Activated CD4-positive, alpha-beta T cell treated with anti-CD3 and anti-CD28 coated beads, Interleukin-2, Interleukin-4, amounts not matched to agents 100 ng/mL and 50 ng/mL, durations not matched to agents 16 hours and 8 hours (primary cell): Measurements from ENCODE around the gene U2SURP.
"Not testable (repeated sequence)": the region's sequence is repeated elsewhere in the genome, so short reads cannot be mapped to it uniquely, and the experiment has no call there.

Source experiments
- DNase-seq: peaks from one replicate; pipeline ENCODE4 v3.0.0-alpha.2; 2020; ENCODE audit warnings: low spot score

The U2SURP gene

GRCh38 chr3:142976621-142977398, 24.6 kb upstream of the U2SURP start:
- DNase-seq, result no peak

GRCh38 chr3:142977399-142977728, 24.0 kb upstream of the U2SURP start:
- no peak for DNase-seq

- no peak for DNase-seq
Measured at GRCh38 chr3:142981108-142981507, 20.3 kb upstream of the U2SURP start.

GRCh38 chr3:142982038-142982773, 19.2 kb upstream of the U2SURP start:
- no peak for DNase-seq

GRCh38 chr3:142983318-142983717, 18.1 kb upstream of the U2SURP start:
- no peak for DNase-seq

GRCh38 chr3:142984255-142984654, 17.1 kb upstream of the U2SURP start:
- no peak for DNase-seq

GRCh38 chr3:142987080-142987700, 14.2 kb upstream of the U2SURP start:
- peak; percentile 50 for DNase-seq

- no peak for DNase-seq
Measured at GRCh38 chr3:142987707-142988106, 13.7 kb upstream of the U2SURP start.

GRCh38 chr3:142988221-142988620, 13.1 kb upstream of the U2SURP start:
- DNase-seq, result not testable (repeated sequence)

GRCh38 chr3:142988826-142989225, 12.5 kb upstream of the U2SURP start:
- DNase-seq, result not testable (repeated sequence)

GRCh38 chr3:142990721-142991120, 10.6 kb upstream of the U2SURP start:
- DNase-seq, result no peak

- DNase-seq, result no peak
Measured at GRCh38 chr3:142992323-142992722, 9.0 kb upstream of the U2SURP start.

- peak; percentile 60 for DNase-seq
Measured at GRCh38 chr3:142993958-142994442, 7.4 kb upstream of the U2SURP start.

GRCh38 chr3:142997330-142997729, 4.0 kb upstream of the U2SURP start:
- no peak for DNase-seq

GRCh38 chr3:142998439-142998838, 2.9 kb upstream of the U2SURP start:
- no peak for DNase-seq

GRCh38 chr3:142999881-143000280, 1.5 kb upstream of the U2SURP start:
- DNase-seq, result no peak

GRCh38 chr3:143000528-143000927, 842 bp upstream of the U2SURP start:
- no peak for DNase-seq

GRCh38 chr3:143001034-143001368, 369 bp upstream of the U2SURP start:
- DNase-seq, result no peak

GRCh38 chr3:143002083-143002712, 828 bp downstream of the U2SURP start:
- DNase-seq, result peak; percentile 47

GRCh38 chr3:143002727-143003126, 1.4 kb downstream of the U2SURP start:
- no peak for DNase-seq

- no peak for DNase-seq
Measured at GRCh38 chr3:143004823-143005222, 3.5 kb downstream of the U2SURP start.

- no peak for DNase-seq
Measured at GRCh38 chr3:143010024-143010423, 8.7 kb downstream of the U2SURP start.

GRCh38 chr3:143011705-143012104, 10.3 kb downstream of the U2SURP start:
- peak; percentile 26 for DNase-seq
